Stimulated activated CD4-positive, alpha-beta T cell treated with anti-CD3 and anti-CD28 coated beads, Interleukin-4, amount 100 ng/mL, for 4 hours (primary cell): ENCODE measurements around the gene CD9.
A peak's percentile ranks its signal among the peaks of the same experiment; 100 is the strongest.

Source experiments
- DNase-seq, 2 experiments: peaks; one replicate each; pipeline ENCODE4 v3.0.0-alpha.2; 2020

Gene CD9

GRCh38 chr12:6222078-6222654 lies 22.0 kb downstream of the CD9 start:
- no peak for DNase-seq

- DNase-seq = no peak
These were observed 23.3 kb downstream of the CD9 start for GRCh38 chr12:6223545-6223944.

GRCh38 chr12:6224550-6224949 lies 24.4 kb downstream of the CD9 start:
- DNase-seq = no peak

- DNase-seq = no peak
These were observed 25.4 kb downstream of the CD9 start for GRCh38 chr12:6225630-6226001.

- no peak for DNase-seq
These were observed 25.9 kb downstream of the CD9 start for GRCh38 chr12:6226002-6226678.

- no peak for DNase-seq
These were observed 26.5 kb downstream of the CD9 start for GRCh38 chr12:6226679-6227051.

GRCh38 chr12:6228535-6229223 lies 28.5 kb downstream of the CD9 start:
- no peak for DNase-seq

GRCh38 chr12:6229224-6230218 lies 29.3 kb downstream of the CD9 start:
- no peak for DNase-seq

- DNase-seq = peak; percentile 34 to 64
These were observed 30.3 kb downstream of the CD9 start for GRCh38 chr12:6230321-6231110.

- no peak for DNase-seq
These were observed 31.4 kb downstream of the CD9 start for GRCh38 chr12:6231359-6232268.

GRCh38 chr12:6233121-6233971 lies 33.1 kb downstream of the CD9 start:
- no peak for DNase-seq

GRCh38 chr12:6234214-6234613 lies 34.0 kb downstream of the CD9 start:
- no peak for DNase-seq

- DNase-seq = no peak
These were observed 34.7 kb downstream of the CD9 start for GRCh38 chr12:6234906-6235305.

- DNase-seq = no peak
These were observed 35.3 kb downstream of the CD9 start for GRCh38 chr12:6235499-6235898.

GRCh38 chr12:6235906-6236640 lies 35.9 kb downstream of the CD9 start:
- DNase-seq = no peak

- no peak for DNase-seq
These were observed 36.4 kb downstream of the CD9 start for GRCh38 chr12:6236641-6236940.

GRCh38 chr12:6237830-6238229 lies 37.6 kb downstream of the CD9 start:
- DNase-seq = no peak

GRCh38 chr12:6238875-6239274 lies 38.7 kb downstream of the CD9 start:
- no peak for DNase-seq

- DNase-seq = no peak
These were observed 41.3 kb downstream of the CD9 start for GRCh38 chr12:6241495-6241894.

GRCh38 chr12:6249580-6249979 lies 49.4 kb downstream of the CD9 start:
- no peak for DNase-seq
